GM21529 (cell line): Measurements from ENCODE around the gene ENGASE.

Source experiments
- ATAC-seq: cut with Tn5 transposase; IDR thresholded peaks from one replicate; pipeline ENCODE4 v1.9.1; 2021; ENCODE audit not compliant: unreplicated experiment

ENGASE gene

DNA sequence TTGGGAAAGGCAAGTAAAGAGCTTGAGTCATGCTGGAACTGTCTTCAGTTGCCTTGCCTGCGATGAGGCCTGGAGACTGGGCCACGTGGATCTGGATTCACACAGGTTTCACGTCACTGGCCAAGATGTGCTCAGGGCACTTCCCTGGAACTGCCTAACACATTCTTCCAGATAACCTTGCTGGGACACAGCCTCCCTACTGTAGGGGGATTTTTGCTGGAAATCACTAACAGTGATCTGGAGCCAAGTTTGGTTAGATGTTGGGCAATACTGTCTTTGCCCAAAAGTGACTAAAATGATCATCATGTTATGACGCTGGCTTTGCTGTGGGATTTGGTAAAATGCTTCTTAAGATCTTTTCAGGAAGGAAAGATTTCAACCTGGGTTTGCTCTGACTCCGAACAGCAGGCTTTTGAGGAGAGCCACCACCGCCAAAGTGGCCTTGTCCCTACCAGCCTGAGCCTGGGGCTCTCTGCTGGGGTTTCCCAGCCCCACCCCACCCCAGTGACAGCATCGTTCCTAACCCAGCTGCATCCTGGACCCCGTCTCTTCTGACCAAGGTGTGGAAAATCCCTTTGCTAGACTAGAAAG lies 36.0 kb upstream of the ENGASE start:
- ATAC-seq: no peak

DNA sequence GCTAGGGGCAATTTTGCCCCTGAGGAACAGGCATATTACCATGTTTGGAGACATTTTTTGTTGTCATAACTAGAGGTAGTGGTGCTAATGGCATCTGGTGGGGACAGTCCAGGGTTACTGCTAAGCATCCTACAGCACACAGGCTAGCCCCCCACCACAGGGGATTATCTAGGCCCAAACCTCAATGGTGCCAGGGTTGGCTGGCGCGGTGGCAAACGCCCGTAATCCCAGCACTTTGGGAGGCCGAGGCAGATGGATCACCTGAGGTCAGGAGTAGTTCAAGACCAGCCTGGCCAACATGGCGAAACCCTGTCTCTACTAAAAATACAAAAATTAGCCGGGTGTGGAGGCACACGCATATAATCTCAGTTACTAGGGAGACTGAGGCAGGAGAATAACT lies 35.5 kb upstream of the ENGASE start:
- ATAC-seq: no peak

- no peak for ATAC-seq
Measured at GRCh38 chr17:79039886-79040285, 34.7 kb upstream of the ENGASE start.

- ATAC-seq: no peak
Measured at GRCh38 chr17:79041041-79041570, 33.5 kb upstream of the ENGASE start.

GRCh38 chr17:79041723-79042420 lies 32.8 kb upstream of the ENGASE start:
- no peak for ATAC-seq

GRCh38 chr17:79042421-79043190 lies 32.0 kb upstream of the ENGASE start:
- no peak for ATAC-seq

GRCh38 chr17:79043191-79043930 lies 31.3 kb upstream of the ENGASE start:
- ATAC-seq: no peak

- ATAC-seq: no peak
Measured at GRCh38 chr17:79043931-79044320, 30.7 kb upstream of the ENGASE start.

- no peak for ATAC-seq
Measured at GRCh38 chr17:79044462-79044861, 30.2 kb upstream of the ENGASE start.

DNA sequence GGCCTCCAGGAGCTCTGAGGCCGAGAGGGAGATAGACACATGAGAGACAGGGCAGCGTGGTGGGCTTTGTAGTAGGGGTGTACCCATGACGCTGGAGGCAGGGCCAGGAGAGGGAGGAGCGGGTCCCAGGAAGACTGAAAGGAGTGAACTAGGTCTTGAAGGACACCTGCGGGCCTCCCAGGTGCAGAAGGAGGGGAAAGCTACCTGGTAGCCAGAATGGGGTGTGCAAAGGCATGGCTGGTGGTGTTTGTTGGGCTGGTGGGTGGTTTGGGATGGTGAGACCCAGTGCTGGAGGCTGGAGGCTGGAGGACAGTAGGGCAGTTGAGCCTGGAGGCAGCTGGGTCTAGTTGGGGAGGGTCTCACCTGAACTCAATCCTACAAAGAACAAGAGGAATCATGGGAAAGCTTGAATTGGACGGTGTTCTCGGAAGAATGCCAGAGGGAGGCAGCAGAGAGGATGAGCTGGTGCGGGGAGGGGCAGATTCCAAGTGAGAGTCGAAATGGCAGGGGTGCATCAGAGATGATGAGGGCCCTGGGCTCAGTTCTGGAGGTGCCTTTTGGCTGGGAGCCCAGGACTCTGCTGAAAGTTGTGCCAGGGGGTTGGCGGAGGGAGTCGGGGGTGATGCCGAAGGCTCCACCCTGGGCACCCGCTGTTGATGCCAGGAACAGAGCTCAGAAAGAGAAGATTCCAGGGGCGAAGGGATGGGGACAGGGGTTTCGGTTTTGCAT lies 29.5 kb upstream of the ENGASE start:
- ATAC-seq: no peak

- ATAC-seq: no peak
Measured at GRCh38 chr17:79045842-79046196, 28.8 kb upstream of the ENGASE start.

DNA sequence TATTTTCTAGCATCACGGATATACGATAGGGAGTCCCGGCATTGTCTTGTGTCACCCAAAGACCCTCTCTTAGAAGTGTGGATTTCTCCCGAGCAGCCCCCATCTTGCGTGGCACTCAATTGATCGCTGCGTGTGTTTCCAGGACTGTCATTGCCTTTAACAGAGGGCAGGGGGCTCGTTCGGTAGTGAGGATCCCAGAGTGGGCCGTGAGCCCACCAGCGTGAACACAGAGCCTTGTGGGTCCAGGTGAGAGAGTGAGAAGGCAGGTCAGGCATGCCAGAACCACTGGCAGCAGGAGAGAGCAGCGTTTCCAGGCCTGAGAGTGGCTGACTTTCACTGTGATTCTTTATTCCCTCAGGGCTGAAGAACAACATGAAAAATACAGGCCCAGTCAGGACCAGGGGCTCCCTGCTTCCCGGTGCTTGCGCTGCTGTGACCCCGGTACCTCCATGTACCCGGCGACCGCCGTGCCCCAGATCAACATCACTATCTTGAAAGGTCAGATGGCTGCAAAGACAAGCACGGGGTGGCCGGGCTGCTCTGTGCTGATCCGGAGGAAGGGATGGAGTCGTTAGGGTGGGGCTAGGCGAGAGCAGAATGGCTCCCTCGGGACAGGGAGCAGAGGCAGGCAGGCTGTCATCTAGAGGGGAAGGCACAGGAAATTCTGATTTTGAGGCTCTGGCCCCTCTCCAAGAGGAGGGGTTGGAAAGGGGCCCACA lies 28.3 kb upstream of the ENGASE start:
- ATAC-seq: no peak

DNA sequence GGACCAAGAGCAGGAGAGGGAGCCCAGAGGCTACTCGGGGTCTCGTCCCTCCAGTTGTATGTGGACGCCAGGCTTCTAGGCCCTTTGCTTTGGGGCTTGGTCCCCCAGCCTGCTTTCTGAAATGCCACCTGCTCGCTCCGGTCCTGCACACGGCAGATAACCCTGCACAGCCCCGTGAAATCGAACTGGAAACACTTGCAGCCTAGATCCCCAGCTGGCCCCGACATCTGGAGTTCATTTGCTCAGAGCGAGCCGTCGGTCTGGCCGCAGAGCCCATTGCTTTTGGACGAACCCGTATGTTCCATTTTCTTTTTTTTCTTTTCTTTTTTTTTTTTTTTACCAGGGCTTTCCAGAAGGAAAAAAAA lies 27.7 kb upstream of the ENGASE start:
- ATAC-seq: no peak

DNA sequence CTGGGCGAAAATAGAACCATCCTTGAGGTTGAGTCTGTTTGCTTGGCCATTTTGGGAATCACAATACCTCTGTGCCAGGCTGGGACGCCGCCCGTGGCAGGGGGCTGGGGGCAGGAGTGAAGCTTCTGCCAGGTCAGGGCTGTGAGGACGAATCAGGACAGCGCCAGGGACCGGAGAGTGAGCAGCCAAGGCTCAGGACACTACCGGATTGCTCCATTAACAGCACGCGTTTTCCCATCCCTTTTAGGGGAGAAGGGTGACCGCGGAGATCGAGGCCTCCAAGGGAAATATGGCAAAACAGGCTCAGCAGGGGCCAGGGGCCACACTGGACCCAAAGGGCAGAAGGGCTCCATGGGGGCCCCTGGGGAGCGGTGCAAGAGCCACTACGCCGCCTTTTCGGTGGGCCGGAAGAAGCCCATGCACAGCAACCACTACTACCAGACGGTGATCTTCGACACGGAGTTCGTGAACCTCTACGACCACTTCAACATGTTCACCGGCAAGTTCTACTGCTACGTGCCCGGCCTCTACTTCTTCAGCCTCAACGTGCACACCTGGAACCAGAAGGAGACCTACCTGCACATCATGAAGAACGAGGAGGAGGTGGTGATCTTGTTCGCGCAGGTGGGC lies 27.2 kb upstream of the ENGASE start:
- ATAC-seq: no peak

GRCh38 chr17:79047923-79048825 lies 26.4 kb upstream of the ENGASE start:
- no peak for ATAC-seq

DNA sequence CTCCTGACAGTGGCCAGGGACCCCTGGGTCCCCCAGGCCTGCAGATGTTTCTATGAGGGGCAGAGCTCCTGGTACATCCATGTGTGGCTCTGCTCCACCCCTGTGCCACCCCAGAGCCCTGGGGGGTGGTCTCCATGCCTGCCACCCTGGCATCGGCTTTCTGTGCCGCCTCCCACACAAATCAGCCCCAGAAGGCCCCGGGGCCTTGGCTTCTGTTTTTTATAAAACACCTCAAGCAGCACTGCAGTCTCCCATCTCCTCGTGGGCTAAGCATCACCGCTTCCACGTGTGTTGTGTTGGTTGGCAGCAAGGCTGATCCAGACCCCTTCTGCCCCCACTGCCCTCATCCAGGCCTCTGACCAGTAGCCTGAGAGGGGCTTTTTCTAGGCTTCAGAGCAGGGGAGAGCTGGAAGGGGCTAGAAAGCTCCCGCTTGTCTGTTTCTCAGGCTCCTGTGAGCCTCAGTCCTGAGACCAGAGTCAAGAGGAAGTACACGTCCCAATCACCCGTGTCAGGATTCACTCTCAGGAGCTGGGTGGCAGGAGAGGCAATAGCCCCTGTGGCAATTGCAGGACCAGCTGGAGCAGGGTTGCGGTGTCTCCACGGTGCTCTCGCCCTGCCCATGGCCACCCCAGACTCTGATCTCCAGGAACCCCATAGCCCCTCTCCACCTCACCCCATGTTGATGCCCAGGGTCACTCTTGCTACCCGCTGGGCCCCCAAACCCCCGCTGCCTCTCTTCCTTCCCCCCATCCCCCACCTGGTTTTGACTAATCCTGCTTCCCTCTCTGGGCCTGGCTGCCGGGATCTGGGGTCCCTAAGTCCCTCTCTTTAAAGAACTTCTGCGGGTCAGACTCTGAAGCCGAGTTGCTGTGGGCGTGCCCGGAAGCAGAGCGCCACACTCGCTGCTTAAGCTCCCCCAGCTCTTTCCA lies 25.5 kb upstream of the ENGASE start:
- ATAC-seq: no peak

- ATAC-seq: no peak
Measured at GRCh38 chr17:79049821-79050220, 24.8 kb upstream of the ENGASE start.

DNA sequence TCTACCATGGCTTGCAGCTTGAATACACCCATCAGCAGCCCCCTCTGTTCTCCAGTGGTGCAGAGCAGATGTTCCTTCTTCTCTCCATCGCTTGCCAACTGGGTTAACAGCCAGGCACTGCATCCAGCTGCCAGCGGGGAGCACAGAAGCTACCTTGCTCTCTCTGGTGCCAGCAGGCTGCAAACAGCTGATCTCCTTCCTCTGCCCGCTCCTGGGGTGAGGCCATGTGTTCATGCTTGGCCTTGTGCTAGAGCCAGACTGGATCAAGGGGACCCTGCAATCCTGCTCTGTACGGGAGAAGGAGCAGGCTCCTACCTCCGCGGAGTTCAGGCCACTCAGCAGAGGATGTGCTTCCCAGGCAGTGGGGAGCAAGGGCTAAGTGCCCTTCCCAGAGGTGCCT lies 24.1 kb upstream of the ENGASE start:
- ATAC-seq: no peak
